ENCODE measurements around the gene MFNG.

- TF ChIP-seq CTCF (IDR thresholded peaks at IDR 0.05) (no peak), EZH2phosphoT487 (IDR thresholded peaks at IDR 0.05) (no peak), EZH2 (IDR thresholded peaks at IDR 0.05) (no peak)
Measured at GRCh38 chr22:37464181-37464580, 22.0 kb downstream of the MFNG start.

All from neural progenitor cell (in vitro differentiated cells).